CD14-positive monocyte (primary cell): ENCODE results near the gene TTC23L. TPM values are rescaled to one million over a fixed set of nuclear protein-coding genes. Genes with fewer than 3 reads are reported as not detected.

Experiments used
- DNase-seq, 3 donors: peaks; one replicate each; pipeline ENCODE4 v3.0.0-alpha.2; 2011 to 2022
- H2AFZ ChIP-seq: 2 replicates; pipeline ENCODE4 v1.6.0; 2012; ENCODE audit warnings: mild to moderate bottlenecking, low read depth, low read length, inconsistent platforms; ENCODE audit not compliant: insufficient read depth, poor library complexity, severe bottlenecking
- H3K27ac ChIP-seq, 2 donors: 1 replicate in 1 of 2; 2 replicates in 1 of 2; pipeline ENCODE4 v1.5.1; 2012 to 2013; ENCODE audit warnings: low read length in 2 of 2, control low read depth in 1 of 2, inconsistent platforms in 1 of 2, low read depth in 1 of 2, mild to moderate bottlenecking in 1 of 2
- H3K27me3 ChIP-seq, 2 donors: one replicate each; pipeline versions ENCODE4 v1.6.0 to v1.6.1; 2011 to 2013; ENCODE audit warnings: low read length in 2 of 2; ENCODE audit not compliant: control insufficient read depth in 2 of 2, insufficient read depth in 2 of 2
- H3K36me3 ChIP-seq, 2 donors: replicated peaks in 1 of 2; 1 replicate in 1 of 2; 2 replicates in 1 of 2; pipeline versions ENCODE4 v1.5.1 to v1.6.1; 2012 to 2013; ENCODE audit warnings: low read length in 2 of 2, control low read depth in 1 of 2, inconsistent platforms in 1 of 2, mild to moderate bottlenecking in 1 of 2; ENCODE audit not compliant: insufficient read depth in 2 of 2, control insufficient read depth in 1 of 2
- H3K4me1 ChIP-seq, 2 donors: 1 replicate in 1 of 2; 2 replicates in 1 of 2; pipeline versions ENCODE4 v1.5.1 to v1.6.1; 2012 to 2013; ENCODE audit warnings: low read length in 2 of 2, control low read depth in 1 of 2, inconsistent platforms in 1 of 2, mild to moderate bottlenecking in 1 of 2, moderate library complexity in 1 of 2; ENCODE audit not compliant: insufficient read depth in 2 of 2, control insufficient read depth in 1 of 2
- H3K4me2 ChIP-seq: replicated peaks from 2 replicates; pipeline ENCODE3; 2012; ENCODE audit warnings: low read length, moderate library complexity, mild to moderate bottlenecking; ENCODE audit not compliant: poor library complexity, severe bottlenecking; ENCODE audit errors: extremely low read depth
- H3K4me3 ChIP-seq, 3 experiments: fragments of 200-600 bp in 1 of 3; sonication (generic) in 1 of 3; replicated peaks in 1 of 3; 1 replicate in 2 of 3; 2 replicates in 1 of 3; pipeline ENCODE4 v1.5.1; 2011 to 2013; ENCODE audit warnings: low read length in 3 of 3, mild to moderate bottlenecking in 3 of 3, control low read depth in 2 of 3, low read depth in 2 of 3, inconsistent platforms in 1 of 3, moderate library complexity in 1 of 3
- H3K79me2 ChIP-seq: 2 replicates; pipeline ENCODE4 v1.6.0; 2012; ENCODE audit warnings: mild to moderate bottlenecking, control low read depth, inconsistent platforms, low read length, moderate library complexity; ENCODE audit not compliant: insufficient read depth
- H3K9ac ChIP-seq: 2 replicates; pipeline ENCODE4 v1.6.0; 2017; ENCODE audit warnings: low read length, mild to moderate bottlenecking; ENCODE audit not compliant: insufficient read depth, poor library complexity, severe bottlenecking
- H3K9me3 ChIP-seq, 2 donors: replicated peaks in 1 of 2; 1 replicate in 1 of 2; 2 replicates in 1 of 2; pipeline versions ENCODE4 v1.5.1 to v1.6.1; 2012 to 2013; ENCODE audit warnings: low read length in 2 of 2, control low read depth in 1 of 2; ENCODE audit not compliant: control insufficient read depth in 1 of 2, insufficient read depth in 1 of 2
- H4K20me1 ChIP-seq: 2 replicates; pipeline ENCODE4 v1.6.0; 2012; ENCODE audit warnings: mild to moderate bottlenecking, low read length, control low read depth, moderate library complexity; ENCODE audit not compliant: insufficient read depth
- H3K27ac Mint-ChIP-seq, 7 donors: one replicate each; pipeline ENCODE4 v1.8.0; 2020; ENCODE audit warnings: mild to moderate bottlenecking in 7 of 7, mixed read lengths in 7 of 7, moderate library complexity in 6 of 7, inconsistent platforms in 2 of 7
- H3K27me3 Mint-ChIP-seq, 3 donors: one replicate each; pipeline ENCODE4 v1.8.0; 2021 to 2022; ENCODE audit warnings: low read depth in 3 of 3, mild to moderate bottlenecking in 3 of 3, mixed read lengths in 3 of 3, moderate library complexity in 3 of 3, inconsistent platforms in 1 of 3
- H3K36me3 Mint-ChIP-seq, 2 donors: one replicate each; pipeline ENCODE4 v1.8.0; 2020; ENCODE audit warnings: mixed read lengths in 2 of 2, inconsistent platforms in 1 of 2, mild to moderate bottlenecking in 1 of 2
- H3K4me1 Mint-ChIP-seq: one replicate; pipeline ENCODE4 v1.8.0; 2020; ENCODE audit warnings: mild to moderate bottlenecking, mixed read lengths
- H3K4me3 Mint-ChIP-seq, 2 donors: one replicate each; pipeline ENCODE4 v1.8.0; 2020; ENCODE audit warnings: mild to moderate bottlenecking in 2 of 2, mixed read lengths in 2 of 2, moderate library complexity in 1 of 2
- H3K9me3 Mint-ChIP-seq, 7 donors: one replicate each; pipeline ENCODE4 v1.8.0; 2020 to 2022; ENCODE audit warnings: mixed read lengths in 7 of 7, mild to moderate bottlenecking in 6 of 7, moderate library complexity in 6 of 7, inconsistent platforms in 2 of 7
- CTCF ChIP-seq: fragments of 200-600 bp; IDR thresholded peaks from one replicate; pipeline ENCODE4 v1.8.0; 2022; ENCODE audit warnings: antibody characterized with exemption, mild to moderate bottlenecking
- WGBS: methylation state at CpG from one replicate; pipeline ENCODE4 v1.1.5; 2013; ENCODE audit warnings: missing lambda C conversion rate; ENCODE audit not compliant: insufficient coverage; 5-methylcytosine and 5-hydroxymethylcytosine counted together
- intact Hi-C, 2 donors: fragments of 100-400 bp; cut with micrococcal nuclease; formaldehyde crosslinking; loops; one replicate each; pipeline versions ENCODE4 v1.15.0 to v1.15.1; 2023
- polyA plus RNA-seq, 3 donors: library from polyadenylated mRNA; depleted of rRNA in 1 of 3; unstranded in 2 of 3; stranded (reverse) in 1 of 3; fragments of 300-500 nt in 2 of 3; fragments of >200 nt in 1 of 3; fragmentation: Illumina TruSeq in 2 of 3; gene quantifications; 1 replicate in 2 of 3; 2 replicates in 1 of 3; pipeline ENCODE4 v1.2.3, GENCODE V29; 2012 to 2021

The TTC23L gene
- polyA plus RNA-seq, 3 donors: not detected

GRCh38 chr5:34843497-34843896 lies 4.5 kb downstream of the TTC23L start:
- 20% methylated on average over 1 of the region's 2 CpGs for WGBS
- DNase-seq: no peak
- no peak for TF ChIP-seq CTCF
- H2AFZ ChIP-seq: no peak overlapping the region
- H3K9ac ChIP-seq: no peak overlapping the region
- Mint-ChIP-seq H3K27ac (no peak overlapping the region), H3K4me1 (peaks cover 11% of the 10 kb centered on the region), H3K36me3 (no peaks in the 10 kb centered on the region), H3K9me3 (peaks cover 0 to 4% (median 2%) of the 10 kb centered on the region in 7 donors), H3K27me3 (peaks cover 10 to 24% (median 24%) of the 10 kb centered on the region in 3 donors), H3K4me3 (no peak overlapping the region)
- no peak overlapping the region for H3K4me2 ChIP-seq
- intact Hi-C loops: no loop called here
- no peaks in the 10 kb centered on the region for H3K36me3 ChIP-seq
- H3K27ac ChIP-seq: no peak overlapping the region
- H3K9me3 ChIP-seq: no peaks in the 10 kb centered on the region
- peaks cover 0 to 10% of the 10 kb centered on the region in 2 donors for H3K27me3 ChIP-seq
- H3K4me1 ChIP-seq: peaks cover 6 to 14% of the 10 kb centered on the region in 2 donors
- H3K79me2 ChIP-seq: no peaks in the 10 kb centered on the region
- H3K4me3 ChIP-seq: no peak overlapping the region
- H4K20me1 ChIP-seq: no peaks in the 10 kb centered on the region

DNA sequence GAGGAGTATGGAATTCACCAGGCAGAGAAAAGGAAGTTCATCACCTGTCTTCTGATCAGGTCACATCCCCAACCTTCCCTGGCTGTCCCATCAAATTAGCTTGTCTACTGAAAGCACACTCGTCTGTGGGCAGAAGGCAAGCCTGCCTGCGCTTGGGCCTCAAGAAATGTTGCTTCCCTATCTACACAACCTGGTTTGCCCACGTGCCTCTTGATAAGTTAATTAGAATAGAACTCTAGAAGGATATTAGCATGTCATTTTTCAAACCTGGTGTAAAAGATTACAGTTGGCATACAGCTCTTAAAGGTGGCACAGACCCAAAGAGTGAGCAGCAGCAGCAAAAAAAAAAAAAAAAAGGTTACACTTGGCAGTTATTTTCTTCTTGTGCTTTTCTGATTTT lies 5.1 kb downstream of the TTC23L start:
- no peaks in the 10 kb centered on the region for H3K36me3 Mint-ChIP-seq
- no peak for DNase-seq
- intact Hi-C loops: no loop called here

More for the DNA sequence above, 5.1 kb downstream of the TTC23L start:
- H3K27ac Mint-ChIP-seq: no peak overlapping the region
- Histone ChIP-seq H3K4me2 (no peak overlapping the region), H3K4me3 (no peak overlapping the region), H3K9me3 (no peaks in the 10 kb centered on the region), H4K20me1 (no peaks in the 10 kb centered on the region), H3K9ac (no peak overlapping the region), H3K4me1 (peaks cover 4 to 8% of the 10 kb centered on the region in 2 donors), H3K79me2 (no peaks in the 10 kb centered on the region), H3K36me3 (no peaks in the 10 kb centered on the region), H2AFZ (no peak overlapping the region), H3K27ac (no peak overlapping the region), H3K27me3 (peaks cover 0 to 6% of the 10 kb centered on the region in 2 donors)
- WGBS: 80% methylated on average over 1 of the region's 3 CpGs
- TF ChIP-seq CTCF: no peak
- H3K9me3 Mint-ChIP-seq: peaks cover 0 to 4% (median 2%) of the 10 kb centered on the region in 7 donors
- no peak overlapping the region for H3K4me3 Mint-ChIP-seq
- peaks cover 12 to 21% (median 18%) of the 10 kb centered on the region in 3 donors for H3K27me3 Mint-ChIP-seq
- peaks cover 7% of the 10 kb centered on the region for H3K4me1 Mint-ChIP-seq
